Uterus (tissue), 2 donors: Measurements from ENCODE around the gene SLC39A11.

Experiments
- CTCF ChIP-seq, 4 experiments: fragments of 200-600 bp in 2 of 4; fragments of 450-650 bp in 2 of 4; sonication (generic) in 2 of 4; IDR thresholded peaks; one replicate each; pipeline ENCODE4 v1.5.1; 2016 to 2019; ENCODE audit warnings: antibody characterized with exemption in 4 of 4, mild to moderate bottlenecking in 2 of 4, moderate library complexity in 1 of 4
- POLR2A ChIP-seq, 2 donors: fragments of 450-650 bp; IDR thresholded peaks; one replicate each; pipeline ENCODE4 v1.6.1; 2016; ENCODE audit warnings: antibody characterized with exemption in 2 of 2, mild to moderate bottlenecking in 1 of 2, moderate library complexity in 1 of 2

GRCh38 chr17:72995008-72995656 lies 97.4 kb downstream of the SLC39A11 start:
- TF ChIP-seq CTCF (IDR thresholded peaks at IDR 0.05) (no peak), POLR2A (IDR thresholded peaks at IDR 0.05) (no peak)
